ENCODE results near the gene OPCML.

OPCML gene

GRCh38 chr11:133118563-133119268, 413.6 kb downstream of the OPCML start:
- no peak for DNase-seq

GRCh38 chr11:133115099-133115498, 417.2 kb downstream of the OPCML start:
- DNase-seq = no peak

- DNase-seq = no peak
These were observed 424.5 kb downstream of the OPCML start for GRCh38 chr11:133107763-133108162.

GRCh38 chr11:133107136-133107535, 425.2 kb downstream of the OPCML start:
- DNase-seq = no peak

- DNase-seq = no peak
These were observed 425.9 kb downstream of the OPCML start for GRCh38 chr11:133106417-133106816.

- no peak for DNase-seq
These were observed 428.1 kb downstream of the OPCML start for GRCh38 chr11:133104009-133104744.

GRCh38 chr11:133096981-133097380, 435.3 kb downstream of the OPCML start:
- DNase-seq = no peak

- no peak for DNase-seq
These were observed 445.8 kb downstream of the OPCML start for GRCh38 chr11:133086518-133086917.

- DNase-seq = peak; percentile 81
These were observed 449.3 kb downstream of the OPCML start for GRCh38 chr11:133082841-133083488.

GRCh38 chr11:133082453-133082781, 449.9 kb downstream of the OPCML start:
- no peak for DNase-seq

- DNase-seq = no peak
These were observed 450.4 kb downstream of the OPCML start for GRCh38 chr11:133081730-133082452.

GRCh38 chr11:133081020-133081419, 451.3 kb downstream of the OPCML start:
- no peak for DNase-seq

- DNase-seq = peak; percentile 76
These were observed 453.5 kb downstream of the OPCML start for GRCh38 chr11:133078591-133079404.

GRCh38 chr11:133078012-133078411, 454.3 kb downstream of the OPCML start:
- no peak for DNase-seq

GRCh38 chr11:133075351-133075750, 456.9 kb downstream of the OPCML start:
- DNase-seq = no peak

- no peak for DNase-seq
These were observed 459.3 kb downstream of the OPCML start for GRCh38 chr11:133072858-133073582.

GRCh38 chr11:133072378-133072777, 459.9 kb downstream of the OPCML start:
- no peak for DNase-seq

GRCh38 chr11:133070791-133071190, 461.5 kb downstream of the OPCML start:
- DNase-seq = no peak

- no peak for DNase-seq
These were observed 462.1 kb downstream of the OPCML start for GRCh38 chr11:133070021-133070713.

GRCh38 chr11:133065847-133066485, 466.3 kb downstream of the OPCML start:
- DNase-seq = no peak

- DNase-seq = no peak
These were observed 467.3 kb downstream of the OPCML start for GRCh38 chr11:133064961-133065360.
